H9 (cell line): ENCODE measurements around the gene MAPKAP1. TPM values are rescaled to one million over a fixed set of nuclear protein-coding genes. Genes with fewer than 3 reads are reported as not detected.
A peak's percentile ranks its signal among the peaks of the same experiment; 100 is the strongest.

Experiments used
- DNase-seq: peaks from one replicate; pipeline ENCODE4 v3.0.0-alpha.2; 2017
- H2AFZ ChIP-seq: one replicate; pipeline ENCODE4 v1.6.1; 2013; ENCODE audit warnings: mild to moderate bottlenecking, low read length, control low read depth, moderate library complexity
- H2AK5ac ChIP-seq: 2 replicates; pipeline ENCODE4 v1.6.1; 2013; ENCODE audit warnings: low read length, control low read depth, mixed read lengths; ENCODE audit not compliant: insufficient read length
- H2BK120ac ChIP-seq: one replicate; pipeline ENCODE4 v1.6.1; 2013; ENCODE audit warnings: low read depth, mild to moderate bottlenecking, low read length, control low read depth, inconsistent platforms; ENCODE audit not compliant: poor library complexity, severe bottlenecking
- H2BK12ac ChIP-seq: 2 replicates; pipeline ENCODE4 v1.6.1; 2013; ENCODE audit warnings: low read length, control low read depth, mixed read lengths, low read depth; ENCODE audit not compliant: insufficient read length
- H2BK15ac ChIP-seq: 2 replicates; pipeline ENCODE4 v1.6.1; 2013; ENCODE audit warnings: low read depth, low read length, control low read depth
- H2BK20ac ChIP-seq: one replicate; pipeline ENCODE4 v1.6.1; 2013; ENCODE audit warnings: low read depth, mild to moderate bottlenecking, low read length, control low read depth, inconsistent platforms; ENCODE audit not compliant: poor library complexity, severe bottlenecking
- H2BK5ac ChIP-seq: 2 replicates; pipeline ENCODE4 v1.6.1; 2013; ENCODE audit warnings: low read length, control low read depth, mixed read lengths; ENCODE audit not compliant: insufficient read length
- H3K14ac ChIP-seq: 2 replicates; pipeline ENCODE4 v1.6.1; 2013; ENCODE audit warnings: low read length, control low read depth; ENCODE audit not compliant: insufficient read depth
- H3K18ac ChIP-seq: 2 replicates; pipeline ENCODE4 v1.6.1; 2013; ENCODE audit warnings: low read depth, mild to moderate bottlenecking, mixed read lengths, low read length, control low read depth; ENCODE audit not compliant: insufficient read length
- H3K23ac ChIP-seq: 2 replicates; pipeline ENCODE4 v1.6.1; 2013; ENCODE audit warnings: low read length, control low read depth, mixed read lengths, low read depth; ENCODE audit not compliant: insufficient read length
- H3K23me2 ChIP-seq: 2 replicates; pipeline ENCODE4 v1.6.1; 2013; ENCODE audit warnings: low read depth, mild to moderate bottlenecking, mixed read lengths, low read length, control low read depth; ENCODE audit not compliant: insufficient read length, poor library complexity, severe bottlenecking
- H3K27ac ChIP-seq: 2 replicates; pipeline ENCODE4 v1.5.1; 2013; ENCODE audit warnings: low read length, control low read depth, mixed read lengths, low read depth; ENCODE audit not compliant: insufficient read length
- H3K27me3 ChIP-seq: 2 replicates; pipeline ENCODE4 v1.6.1; 2013; ENCODE audit warnings: low read length, control low read depth, inconsistent platforms; ENCODE audit not compliant: insufficient read depth
- H3K4ac ChIP-seq: 2 replicates; pipeline ENCODE4 v1.6.1; 2013; ENCODE audit warnings: low read depth, mild to moderate bottlenecking, control low read depth, inconsistent platforms, low read length, moderate library complexity
- H3K4me1 ChIP-seq: 2 replicates; pipeline ENCODE4 v1.6.1; 2013; ENCODE audit warnings: low read length, control low read depth, inconsistent platforms; ENCODE audit not compliant: insufficient read depth
- H3K4me2 ChIP-seq: 2 replicates; pipeline ENCODE4 v1.6.1; 2013; ENCODE audit warnings: low read length, control low read depth, mixed read lengths; ENCODE audit not compliant: insufficient read length, insufficient read depth
- H3K56ac ChIP-seq: 2 replicates; pipeline ENCODE4 v1.6.1; 2013; ENCODE audit warnings: low read depth, mild to moderate bottlenecking, mixed read lengths, low read length, control low read depth; ENCODE audit not compliant: insufficient read length
- H3K79me1 ChIP-seq: 2 replicates; pipeline ENCODE4 v1.6.1; 2013; ENCODE audit warnings: low read depth, mild to moderate bottlenecking, moderate library complexity, low read length, control low read depth, inconsistent platforms; ENCODE audit not compliant: insufficient read depth, poor library complexity, severe bottlenecking
- H3K79me2 ChIP-seq: 2 replicates; pipeline ENCODE4 v1.6.1; 2013; ENCODE audit warnings: low read length, control low read depth, inconsistent platforms; ENCODE audit not compliant: insufficient read depth
- H3K9ac ChIP-seq: 2 replicates; pipeline ENCODE4 v1.6.1; 2013; ENCODE audit warnings: low read length, control low read depth, mixed read lengths; ENCODE audit not compliant: insufficient read length; ENCODE audit errors: extremely low read depth
- H3K9me3 ChIP-seq: one replicate; pipeline ENCODE4 v1.6.1; 2013; ENCODE audit warnings: low read depth, low read length, inconsistent platforms; ENCODE audit not compliant: control insufficient read depth
- H3T11ph ChIP-seq: one replicate; pipeline ENCODE4 v1.6.1; 2013; ENCODE audit warnings: mild to moderate bottlenecking, low read length, control low read depth, inconsistent platforms
- H4K20me1 ChIP-seq: one replicate; pipeline ENCODE4 v1.6.1; 2013; ENCODE audit not compliant: control insufficient read depth, insufficient read length, insufficient read depth
- H4K5ac ChIP-seq: 2 replicates; pipeline ENCODE4 v1.6.1; 2013; ENCODE audit warnings: low read depth, mild to moderate bottlenecking, mixed read lengths, low read length, control low read depth; ENCODE audit not compliant: insufficient read length
- H4K8ac ChIP-seq: replicated peaks from 2 replicates; pipeline ENCODE4 v1.6.1; 2013; ENCODE audit warnings: low read length, control low read depth, mixed read lengths, low read depth; ENCODE audit not compliant: insufficient read length
- H4K91ac ChIP-seq: 2 replicates; pipeline ENCODE4 v1.6.1; 2013; ENCODE audit warnings: low read depth, mild to moderate bottlenecking, moderate library complexity, mixed read lengths, low read length, control low read depth; ENCODE audit not compliant: insufficient read length
- H3K27ac Mint-ChIP-seq, 3 experiments: 2 replicates in 2 of 3; 3 replicates in 1 of 3; pipeline ENCODE4 v1.8.0; 2020 to 2021; ENCODE audit warnings: mixed read lengths in 3 of 3, mild to moderate bottlenecking in 1 of 3, moderate library complexity in 1 of 3
- H3K27me3 Mint-ChIP-seq: 2 replicates; pipeline ENCODE4 v1.8.0; 2021; ENCODE audit warnings: low read depth, mild to moderate bottlenecking, moderate library complexity, mixed read lengths
- H3K36me3 Mint-ChIP-seq, 3 experiments: 2 replicates in 2 of 3; 3 replicates in 1 of 3; pipeline ENCODE4 v1.8.0; 2020 to 2021; ENCODE audit warnings: low read depth in 3 of 3, mixed read lengths in 3 of 3; ENCODE audit not compliant: insufficient read depth in 1 of 3
- H3K4me1 Mint-ChIP-seq, 2 experiments: 2 replicates each; pipeline ENCODE4 v1.8.0; 2020; ENCODE audit warnings: mixed read lengths in 2 of 2
- H3K4me3 Mint-ChIP-seq, 2 experiments: 2 replicates in 1 of 2; 3 replicates in 1 of 2; pipeline ENCODE4 v1.8.0; 2020 to 2021; ENCODE audit warnings: mild to moderate bottlenecking in 2 of 2, mixed read lengths in 2 of 2, moderate library complexity in 1 of 2
- H3K9me3 Mint-ChIP-seq, 2 experiments: 2 replicates in 1 of 2; 3 replicates in 1 of 2; pipeline ENCODE4 v1.8.0; 2020; ENCODE audit warnings: mild to moderate bottlenecking in 2 of 2, mixed read lengths in 2 of 2, moderate library complexity in 1 of 2
- CTCF ChIP-seq: fragments of 200-600 bp; sonication (generic); conservative IDR thresholded peaks from 3 replicates; pipeline ENCODE4 v1.8.0; 2021; ENCODE audit warnings: antibody characterized with exemption, mild to moderate bottlenecking
- WGBS: extraction: QIAGEN DNeasy Blood & Tissue Kit; methylation state at CpG from one replicate; pipeline ENCODE4 v1.1.7; 2013; ENCODE audit warnings: missing lambda C conversion rate, low lambda C conversion rate, mixed read lengths; ENCODE audit not compliant: insufficient read length; ENCODE audit errors: extremely low coverage; 5-methylcytosine and 5-hydroxymethylcytosine counted together
- total RNA-seq: library from RNA; stranded (reverse); gene quantifications from 2 replicates; pipeline ENCODE4 v1.2.1, GENCODE V29; 2021

MAPKAP1 gene
- total RNA-seq, 1 experiment from 2014 or later = 97.0 TPM

- no peak for TF ChIP-seq CTCF
- no peak for DNase-seq
Observed at GRCh38 chr9:125447202-125447802, 259.7 kb downstream of the MAPKAP1 start.

More at GRCh38 chr9:125447202-125447802, 259.7 kb downstream of the MAPKAP1 start:
- H4K20me1 ChIP-seq = no peaks in the 10 kb centered on the region
- H2BK5ac ChIP-seq = no peak overlapping the region
- no peak overlapping the region; the same call in 1 of the 2 replicates for H3K4ac ChIP-seq
- H3K79me2 ChIP-seq = no peaks in the 10 kb centered on the region
- no peaks in the 10 kb centered on the region for H3K79me1 ChIP-seq
- H3K9me3 ChIP-seq = no peaks in the 10 kb centered on the region
- H2AFZ ChIP-seq = no peak overlapping the region
- no peak overlapping the region for H3K18ac ChIP-seq
- H3K4me2 ChIP-seq = no peak overlapping the region
- no peak overlapping the region for H2BK20ac ChIP-seq
- H3K9ac ChIP-seq = no peak overlapping the region
- no peak overlapping the region for H3K14ac ChIP-seq
- H3K23me2 ChIP-seq = no peaks in the 10 kb centered on the region
- no peaks in the 10 kb centered on the region for H3K4me1 ChIP-seq
- H3K27ac Mint-ChIP-seq = peak overlapping the region in 2 of 3 experiments; percentile 36 to 40; a peak in 2 of 7 replicates
- no peak overlapping the region for H3K23ac ChIP-seq
- H3K27ac ChIP-seq = no peak overlapping the region
- peaks cover 7 to 23% (median 18%) of the 10 kb centered on the region in 3 experiments; a peak in 4 of 7 replicates for H3K36me3 Mint-ChIP-seq
- H3K4me1 Mint-ChIP-seq = peaks cover 17% of the 10 kb centered on the region in 2 experiments
- H4K91ac ChIP-seq = no peak overlapping the region
- no peak overlapping the region for H2BK15ac ChIP-seq
- no peaks in the 10 kb centered on the region; a peak in 1 of 5 replicates for H3K9me3 Mint-ChIP-seq
- H3K56ac ChIP-seq = no peak overlapping the region
- no peak overlapping the region for H2BK120ac ChIP-seq
- H3T11ph ChIP-seq = no peak overlapping the region
- H3K27me3 Mint-ChIP-seq = no peaks in the 10 kb centered on the region
- H4K5ac ChIP-seq = no peak overlapping the region
- no peak overlapping the region for H4K8ac ChIP-seq
- H3K27me3 ChIP-seq = no peaks in the 10 kb centered on the region
- no CpG with 5 or more reads among the region's 18 CpGs for WGBS
- no peak overlapping the region for H2BK12ac ChIP-seq
- H2AK5ac ChIP-seq = no peak overlapping the region
- no peak overlapping the region for H3K4me3 Mint-ChIP-seq
